OCI-LY1 (cell line): ENCODE data around the gene FTO.

Experiments used
- CTCF ChIP-seq: fragments of 200-600 bp; sonication (generic), shearing (Covaris generic); IDR thresholded peaks from 2 replicates; pipeline ENCODE4 v1.5.1; 2017; ENCODE audit warnings: mild to moderate bottlenecking, antibody characterized with exemption, low read length, moderate library complexity, mixed read lengths
- EZH2 ChIP-seq: fragments of 200-600 bp; sonication (generic), shearing (Covaris generic); IDR thresholded peaks from 2 replicates; pipeline ENCODE4 v1.8.0; 2017; ENCODE audit warnings: borderline replicate concordance, mixed run types, mild to moderate bottlenecking, antibody characterized with exemption, low read length, moderate library complexity, mixed read lengths

- TF ChIP-seq CTCF (no peak), EZH2 (no peak)
Observed at GRCh38 chr16:53707671-53708070, 3.7 kb downstream of the FTO start.
